HG02970 (cell line): ENCODE results near the gene SCN11A.

Experiments
- ATAC-seq: cut with Tn5 transposase; IDR thresholded peaks from one replicate; pipeline ENCODE4 v1.9.1; 2021; ENCODE audit warnings: mild to moderate bottlenecking, moderate library complexity, moderate number of reproducible peaks; ENCODE audit not compliant: unreplicated experiment, low FRiP score

The SCN11A gene

GRCh38 chr3:39051649-39052561 is at the start of gene SCN11A, which contains the start of gene WDR48:
Gene SCN11A, minus strand, starts transcription at chr3:39051944. Its CDS starts 101,582 bp downstream, at chr3:38950362.
Gene WDR48, plus strand, starts transcription at chr3:39052016. Its CDS starts 10 bp downstream, at chr3:39052026.
- ATAC-seq = peak; percentile 97

DNA sequence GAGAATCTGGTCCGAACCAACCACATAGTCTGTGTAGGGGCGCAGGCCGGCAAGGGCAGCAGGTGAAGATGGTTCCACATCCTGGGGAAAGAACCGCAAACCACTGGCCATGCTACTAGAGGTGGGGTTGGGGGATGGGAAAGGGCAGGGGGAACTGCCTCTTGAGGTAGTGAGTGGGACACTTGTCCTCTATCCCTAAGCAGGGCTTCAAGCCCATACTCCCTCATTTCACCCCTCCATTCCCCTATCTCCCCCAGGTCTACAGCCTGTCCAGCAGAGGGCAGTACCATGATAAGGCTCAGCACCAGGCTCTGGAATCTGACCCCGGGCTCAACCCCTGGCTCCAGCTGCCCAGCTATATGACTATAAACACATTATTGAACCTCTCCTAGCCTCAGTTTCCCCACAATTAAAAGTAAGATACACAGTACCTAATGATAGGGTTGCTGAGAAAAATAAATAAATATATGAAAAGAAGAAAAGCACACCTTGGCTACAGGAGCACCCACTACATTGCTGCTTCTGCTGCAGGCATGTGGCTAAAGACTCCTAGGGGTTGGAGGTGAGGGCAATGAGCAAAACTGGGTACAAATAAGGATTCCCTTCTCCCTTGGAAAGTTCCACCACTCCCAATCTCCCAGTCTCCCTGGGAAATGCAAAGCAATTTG is 49.4 kb upstream of the SCN11A start:
- no peak for ATAC-seq

GRCh38 chr3:39100500-39100886 is 48.7 kb upstream of the SCN11A start:
- ATAC-seq = no peak

DNA sequence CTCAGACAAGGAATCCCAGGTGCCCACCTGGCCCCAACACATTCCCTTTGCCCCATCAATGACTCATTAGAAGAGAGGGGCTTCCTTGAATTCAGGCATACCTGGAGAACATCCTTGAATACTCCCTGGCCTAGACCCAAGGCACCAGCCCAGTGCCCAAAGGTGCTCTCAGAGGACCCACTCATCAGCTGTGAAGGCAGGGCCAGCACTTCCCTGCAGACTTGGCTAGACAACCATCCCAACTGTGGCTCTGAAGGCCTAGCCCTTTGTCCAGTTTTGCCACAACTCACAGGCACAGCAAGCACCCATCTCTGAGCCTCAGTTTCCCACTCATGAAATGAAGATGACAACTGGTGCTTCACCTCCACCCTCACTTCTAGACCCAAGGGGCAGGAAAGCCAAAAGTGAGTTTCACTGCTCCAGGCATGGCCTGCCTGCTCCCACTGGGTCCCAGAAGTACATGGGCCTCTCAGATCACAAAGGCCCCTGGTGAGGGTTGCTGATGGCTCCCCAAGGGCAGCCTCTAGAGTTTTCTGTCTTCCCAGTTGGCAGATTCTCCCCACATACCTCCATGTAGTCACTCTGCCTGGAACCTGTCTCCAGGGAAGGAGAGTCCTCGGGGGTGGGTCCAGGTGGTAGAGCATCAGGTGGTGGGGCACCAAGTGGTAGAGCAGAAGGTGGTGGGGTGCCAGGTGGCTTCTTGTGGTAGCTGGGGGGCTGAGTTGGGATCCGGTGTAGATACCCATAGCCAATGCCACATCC is 48.2 kb upstream of the SCN11A start:
- no peak for ATAC-seq

- no peak for ATAC-seq
These were observed 47.5 kb upstream of the SCN11A start for GRCh38 chr3:39099242-39099641.

GRCh38 chr3:39098473-39099000 is 46.8 kb upstream of the SCN11A start:
- no peak for ATAC-seq

DNA sequence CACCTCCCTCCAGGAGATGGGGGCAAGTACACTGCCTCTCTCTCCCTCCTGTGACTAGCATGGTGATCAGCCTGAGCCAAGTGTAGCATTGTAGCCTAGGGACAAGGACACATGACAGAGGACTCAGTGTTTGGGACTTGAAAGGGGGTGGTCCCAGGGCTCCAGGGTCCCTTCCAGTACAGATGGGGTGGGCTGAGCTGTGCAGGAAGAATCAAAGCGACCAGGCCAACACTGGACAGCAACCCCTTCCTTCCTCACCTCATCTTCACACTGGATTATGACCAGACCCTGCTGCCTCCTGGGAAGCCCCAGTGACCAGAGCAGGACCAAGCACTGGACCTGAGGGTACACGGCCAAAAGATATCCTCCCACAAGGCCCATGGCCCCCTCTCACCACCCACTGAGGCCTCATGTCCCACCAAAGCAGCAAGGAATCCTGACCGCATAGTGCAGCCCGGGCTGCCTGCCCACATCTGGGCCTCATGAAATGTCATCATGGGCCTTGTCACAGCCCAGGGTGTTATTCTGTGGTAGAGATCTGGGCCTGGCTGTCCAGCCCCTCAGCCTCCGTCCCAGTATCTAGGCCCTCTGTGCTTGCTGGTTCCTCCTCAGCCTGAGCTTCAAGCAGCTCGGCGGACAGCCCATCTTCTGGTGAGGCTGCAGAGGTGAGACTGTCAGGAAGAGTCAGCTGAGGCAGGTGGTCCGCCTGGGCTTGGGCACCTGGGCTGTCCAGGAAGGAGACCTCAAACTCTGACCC is 46.1 kb upstream of the SCN11A start:
- ATAC-seq = no peak

GRCh38 chr3:39096775-39097174 is 45.0 kb upstream of the SCN11A start:
- no peak for ATAC-seq

- no peak for ATAC-seq
These were observed 44.0 kb upstream of the SCN11A start for GRCh38 chr3:39095778-39096177.

GRCh38 chr3:39094851-39095677 is 43.3 kb upstream of the SCN11A start:
- no peak for ATAC-seq

- ATAC-seq = no peak
These were observed 39.2 kb upstream of the SCN11A start for GRCh38 chr3:39090922-39091321.

DNA sequence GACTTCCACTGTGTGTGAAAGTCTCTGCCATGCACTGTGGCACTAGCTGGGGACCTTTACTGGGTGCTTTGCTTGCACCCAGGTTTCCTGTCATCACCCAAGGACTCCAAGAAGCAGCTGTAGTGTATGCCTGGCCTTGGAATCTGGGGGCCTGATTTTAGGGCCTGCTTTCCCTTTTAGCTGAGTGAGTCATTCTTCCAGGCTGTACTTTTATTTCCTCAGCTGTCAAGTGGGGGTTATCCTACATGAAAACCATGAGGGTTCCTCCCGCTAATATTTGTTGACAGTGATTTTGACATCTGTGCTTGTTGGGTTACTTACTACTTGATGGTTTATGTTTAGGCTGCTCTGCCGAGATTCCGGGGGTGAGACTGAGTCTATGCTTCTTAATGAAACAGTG is 37.1 kb upstream of the SCN11A start:
- no peak for ATAC-seq

GRCh38 chr3:39088456-39088855 is 36.7 kb upstream of the SCN11A start:
- ATAC-seq = no peak

GRCh38 chr3:39086144-39086543 is 34.4 kb upstream of the SCN11A start:
- no peak for ATAC-seq

GRCh38 chr3:39082666-39083313 is 31.0 kb upstream of the SCN11A start:
- ATAC-seq = no peak

GRCh38 chr3:39080026-39080425 is 28.3 kb upstream of the SCN11A start:
- no peak for ATAC-seq

- no peak for ATAC-seq
These were observed 27.8 kb upstream of the SCN11A start for GRCh38 chr3:39079530-39079929.

DNA sequence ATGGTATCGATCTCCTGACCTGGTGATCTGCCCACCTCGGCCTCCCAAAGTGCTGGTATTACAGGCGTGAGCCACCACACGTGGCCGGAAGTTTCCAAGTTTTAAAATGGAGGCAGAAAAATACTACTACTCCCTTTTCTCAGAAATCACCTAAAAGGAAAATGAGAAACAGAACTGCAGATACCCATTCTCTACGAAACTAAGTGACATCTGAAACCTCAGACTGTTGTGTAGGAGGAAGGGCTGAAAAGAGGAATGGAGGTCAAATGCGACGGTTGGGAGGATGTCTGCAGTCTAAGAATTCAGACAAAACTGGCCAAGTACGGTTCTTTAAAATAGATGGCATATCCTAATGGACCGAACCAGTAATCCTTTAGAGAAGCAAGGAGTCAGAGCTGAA is 24.2 kb upstream of the SCN11A start:
- ATAC-seq = no peak

GRCh38 chr3:39068556-39068955 is 16.8 kb upstream of the SCN11A start:
- no peak for ATAC-seq
